SK-N-MC (cell line): ENCODE measurements around the gene PATL1.

Source experiments
- EZH2 ChIP-seq: fragments of 200-600 bp; sonication (generic); IDR thresholded peaks from one replicate; pipeline ENCODE4 v1.6.1; 2017; ENCODE audit warnings: antibody characterized with exemption
- FOXP2 ChIP-seq: optimal IDR thresholded peaks from 2 replicates; pipeline ENCODE3; 2011; ENCODE audit warnings: mild to moderate bottlenecking, moderate library complexity; ENCODE audit not compliant: insufficient read depth; ENCODE audit errors: extremely low read length, control extremely low read depth
- POLR2AphosphoS5 ChIP-seq: IDR thresholded peaks from 2 replicates; pipeline ENCODE4 v1.6.1; 2012; ENCODE audit warnings: mild to moderate bottlenecking, low read depth, low read length, borderline replicate concordance

GRCh38 chr11:59659981-59660380, 8.9 kb downstream of the PATL1 start:
- TF ChIP-seq POLR2AphosphoS5, result no peak
- no peak for TF ChIP-seq EZH2
- TF ChIP-seq FOXP2, result no peak
